Skeletal muscle tissue (tissue), 4 donors: Measurements from ENCODE around the gene NGRN. TPM values are rescaled to one million over a fixed set of nuclear protein-coding genes. Genes with fewer than 3 reads are reported as not detected.
"Not testable (repeated sequence)": the region's sequence is repeated elsewhere in the genome, so short reads cannot be mapped to it uniquely, and the experiment has no call there.

ENCODE experiments used
- H3K27ac ChIP-seq: one replicate; pipeline ENCODE4 v1.7.0; 2013; ENCODE audit warnings: mild to moderate bottlenecking, low read depth, low read length, inconsistent platforms
- H3K27me3 ChIP-seq, 3 donors: one replicate each; pipeline ENCODE4 v1.7.0; 2013; ENCODE audit warnings: low read length in 3 of 3; ENCODE audit not compliant: control insufficient read depth in 3 of 3, insufficient read depth in 3 of 3
- H3K36me3 ChIP-seq, 3 donors: one replicate each; pipeline ENCODE4 v1.7.0; 2013; ENCODE audit warnings: low read length in 3 of 3; ENCODE audit not compliant: control insufficient read depth in 3 of 3, insufficient read depth in 3 of 3
- H3K4me1 ChIP-seq, 3 donors: one replicate each; pipeline ENCODE4 v1.7.0; 2013; ENCODE audit warnings: low read length in 3 of 3, mild to moderate bottlenecking in 3 of 3; ENCODE audit not compliant: control insufficient read depth in 3 of 3, insufficient read depth in 3 of 3
- H3K4me3 ChIP-seq, 3 donors: one replicate each; pipeline ENCODE4 v1.7.0; 2013; ENCODE audit warnings: low read length in 3 of 3
- H3K9ac ChIP-seq, 3 donors: one replicate each; pipeline ENCODE4 v1.7.0; 2013; ENCODE audit warnings: low read length in 3 of 3, mild to moderate bottlenecking in 3 of 3, moderate library complexity in 2 of 3, low read depth in 1 of 3
- H3K9me3 ChIP-seq, 3 donors: one replicate each; pipeline ENCODE4 v1.7.0; 2013; ENCODE audit warnings: low read length in 3 of 3; ENCODE audit not compliant: control insufficient read depth in 3 of 3
- total RNA-seq: library from RNA; depleted of rRNA; stranded (reverse); fragments of >200 nt; gene quantifications from one replicate; pipeline ENCODE4 v1.2.3, GENCODE V29; 2014
- donor health status: Osteomylitis.

NGRN gene
- total RNA-seq, 1 donor from 2014 or later: 67.3 TPM

DNA sequence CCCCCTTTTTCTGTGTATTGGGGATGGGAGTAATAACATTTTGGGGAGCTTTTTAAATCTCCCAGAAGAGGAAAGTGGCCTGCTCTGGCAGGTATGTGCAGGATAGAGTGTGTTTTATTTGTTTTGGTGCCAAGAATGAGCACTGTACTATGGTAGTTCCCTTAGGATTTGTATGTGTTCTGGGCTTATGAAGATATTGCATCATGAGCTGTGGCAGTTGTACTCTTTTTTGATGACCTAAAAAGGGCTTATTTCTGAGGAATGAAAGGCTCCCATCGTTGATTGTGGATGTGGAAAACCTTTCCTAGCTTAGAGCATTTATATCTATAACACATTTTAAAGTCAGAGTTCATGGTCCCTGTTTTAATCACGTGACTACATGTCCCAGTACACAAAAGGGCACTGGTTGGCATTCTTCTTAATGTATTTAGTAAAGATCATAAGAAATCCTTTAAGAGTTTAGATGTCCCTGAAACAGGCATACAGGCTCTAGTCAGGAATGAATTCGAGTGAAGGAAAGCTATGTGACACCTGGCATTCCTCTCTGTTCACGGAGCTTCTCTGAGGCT is 30.9 kb downstream of the NGRN start:
- not testable (repeated sequence) for H3K36me3 ChIP-seq, H3K9me3 ChIP-seq, H3K27me3 ChIP-seq, H3K27ac ChIP-seq, H3K9ac ChIP-seq, H3K4me1 ChIP-seq, H3K4me3 ChIP-seq

DNA sequence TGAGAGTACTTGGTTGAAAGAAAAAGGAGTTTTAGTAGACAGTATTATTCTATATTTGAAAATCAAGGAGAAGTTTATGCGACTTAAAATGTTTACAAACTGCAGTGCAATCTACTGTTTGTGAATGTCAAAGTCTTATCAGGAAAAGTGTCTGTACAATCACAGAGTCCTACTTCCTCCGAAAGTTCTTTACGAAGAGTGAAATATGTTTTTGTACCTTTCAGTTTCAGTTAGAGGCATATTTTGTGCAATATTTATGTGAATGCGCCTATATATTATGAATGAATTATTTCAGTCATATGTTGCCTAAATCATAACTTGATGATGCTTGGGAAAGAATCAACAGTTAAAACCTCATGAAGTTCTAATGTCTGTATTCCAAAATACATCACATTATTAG is 31.5 kb downstream of the NGRN start:
- Histone ChIP-seq H3K27ac (no peak overlapping the region), H3K9me3 (no peaks in the 10 kb centered on the region), H3K9ac (no peak overlapping the region), H3K4me3 (no peak overlapping the region), H3K36me3 (no peaks in the 10 kb centered on the region), H3K4me1 (peaks cover 5 to 12% (median 11%) of the 10 kb centered on the region in 3 donors), H3K27me3 (no peaks in the 10 kb centered on the region)

DNA sequence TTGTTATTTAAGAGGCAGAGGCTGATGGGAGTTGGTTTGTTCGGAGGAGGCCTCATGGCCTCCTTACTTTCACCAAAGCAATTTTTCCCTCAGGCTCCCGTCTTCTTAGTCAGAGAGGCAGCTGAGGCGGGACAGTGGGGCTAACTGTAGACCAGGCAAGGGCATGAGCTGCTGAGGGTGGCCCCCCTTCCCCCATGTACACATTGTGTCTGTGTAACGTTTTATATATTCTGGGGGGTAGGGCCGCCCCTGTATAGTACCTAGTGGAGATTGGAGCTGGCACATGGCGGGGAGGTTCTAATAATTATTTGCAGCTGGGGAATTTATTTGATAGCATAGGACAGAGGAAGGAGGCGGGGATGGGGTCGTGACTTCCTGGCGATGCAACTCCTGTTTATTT is 35.1 kb downstream of the NGRN start:
- Histone ChIP-seq H3K27ac (no peak overlapping the region), H3K27me3 (no peaks in the 10 kb centered on the region), H3K4me3 (no peak overlapping the region), H3K4me1 (peaks cover 5 to 13% (median 8%) of the 10 kb centered on the region in 3 donors), H3K9ac (no peak overlapping the region), H3K9me3 (no peaks in the 10 kb centered on the region), H3K36me3 (no peaks in the 10 kb centered on the region)

DNA sequence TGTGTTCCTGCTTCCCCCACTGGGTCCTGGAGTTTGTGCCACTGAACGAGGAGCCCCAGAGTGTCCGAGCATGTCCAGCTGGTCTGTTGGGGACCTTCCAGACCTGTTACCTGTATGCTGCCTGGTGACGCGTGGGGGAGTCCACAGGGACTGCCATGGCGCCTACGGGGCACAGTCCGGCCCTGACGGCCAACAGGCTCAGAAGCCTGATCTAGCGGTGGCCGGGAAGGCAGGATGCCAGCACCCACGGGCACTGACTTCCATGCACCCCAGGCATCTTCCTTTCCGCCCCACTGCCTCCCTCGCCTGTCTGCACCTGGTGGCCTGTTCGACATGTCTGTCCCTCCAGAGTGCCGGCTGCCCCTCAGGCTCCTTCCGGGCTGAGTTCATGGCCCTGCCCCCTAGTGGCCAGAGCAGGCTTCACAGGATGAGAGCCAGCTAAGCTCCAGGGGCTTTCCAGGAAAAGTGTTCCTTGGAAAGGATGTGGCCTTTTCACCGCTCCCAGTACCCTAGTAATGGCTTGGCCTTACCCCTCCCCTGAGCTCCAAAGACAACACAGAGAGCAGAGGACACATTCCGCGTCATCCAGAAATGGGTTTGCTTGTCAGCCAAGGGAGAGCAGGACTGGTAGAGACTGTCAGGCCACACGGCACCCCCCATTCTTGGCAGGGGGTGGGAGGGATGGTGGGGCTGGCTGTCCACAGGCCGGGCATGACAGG is 35.7 kb downstream of the NGRN start:
- no peak overlapping the region for H3K4me3 ChIP-seq
- H3K4me1 ChIP-seq: peaks cover 5 to 13% (median 8%) of the 10 kb centered on the region in 3 donors

GRCh38 chr15:90301707-90302300 is 36.3 kb downstream of the NGRN start:
- no peak overlapping the region for H3K4me3 ChIP-seq
- no peak overlapping the region for H3K9ac ChIP-seq
- peaks cover 5 to 13% (median 8%) of the 10 kb centered on the region in 3 donors for H3K4me1 ChIP-seq
- H3K27ac ChIP-seq: peak overlapping the region; percentile 20
- H3K9me3 ChIP-seq: no peaks in the 10 kb centered on the region
- no peaks in the 10 kb centered on the region for H3K36me3 ChIP-seq
- no peaks in the 10 kb centered on the region for H3K27me3 ChIP-seq

More for the DNA sequence above, 35.7 kb downstream of the NGRN start:
- H3K27ac ChIP-seq: peak overlapping the region; percentile 20
- no peaks in the 10 kb centered on the region for H3K9me3 ChIP-seq
- H3K9ac ChIP-seq: no peak overlapping the region
- H3K27me3 ChIP-seq: no peaks in the 10 kb centered on the region
- no peaks in the 10 kb centered on the region for H3K36me3 ChIP-seq

DNA sequence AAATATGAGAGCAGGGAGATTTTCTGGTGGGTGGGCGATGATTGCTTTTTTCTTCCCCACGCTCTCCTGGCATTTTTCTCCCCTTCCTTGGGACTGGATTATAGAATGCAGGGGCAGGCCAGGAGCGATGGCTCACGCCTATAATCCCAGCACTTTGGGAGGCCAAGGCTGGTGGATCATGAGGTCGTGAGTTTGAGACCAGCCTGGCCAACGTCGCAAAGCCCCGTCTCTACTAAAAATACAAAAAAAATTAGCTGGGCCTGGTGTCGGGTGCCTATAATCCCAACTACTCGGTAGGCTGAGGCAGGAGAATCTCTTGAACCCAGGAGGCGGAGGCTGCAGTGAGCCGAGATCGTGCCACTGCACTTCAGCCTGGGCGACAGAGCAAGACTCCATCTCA is 39.9 kb downstream of the NGRN start:
- not testable (repeated sequence) for H3K27me3 ChIP-seq, H3K9me3 ChIP-seq, H3K27ac ChIP-seq, H3K36me3 ChIP-seq, H3K4me3 ChIP-seq, H3K9ac ChIP-seq
- peaks cover 8 to 18% (median 12%) of the 10 kb centered on the region in 3 donors for H3K4me1 ChIP-seq

DNA sequence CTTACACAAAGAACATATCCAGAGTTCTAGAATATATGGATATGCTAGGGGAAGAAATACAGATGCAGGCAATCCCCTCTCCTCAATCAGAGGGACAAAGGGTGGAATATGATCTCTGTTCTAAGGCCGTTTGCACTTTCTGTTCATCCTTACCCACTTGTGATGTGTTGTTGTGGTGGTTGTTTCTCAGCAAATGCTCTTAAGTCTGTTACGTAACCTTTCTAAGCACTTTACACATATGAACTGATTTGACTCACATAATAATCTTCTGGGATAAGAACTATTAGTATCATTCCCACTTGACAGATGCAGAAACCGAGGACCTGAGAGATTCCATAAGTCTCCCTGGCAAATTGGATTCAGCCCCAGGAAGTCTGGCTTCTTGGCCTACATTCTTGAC is 40.5 kb downstream of the NGRN start:
- Histone ChIP-seq H3K4me1 (peaks cover 7 to 17% (median 12%) of the 10 kb centered on the region in 3 donors), H3K9me3 (no peaks in the 10 kb centered on the region), H3K4me3 (no peak overlapping the region), H3K27ac (no peak overlapping the region), H3K9ac (no peak overlapping the region), H3K36me3 (no peaks in the 10 kb centered on the region), H3K27me3 (no peaks in the 10 kb centered on the region)

GRCh38 chr15:90306560-90306959 is 41.1 kb downstream of the NGRN start:
- Histone ChIP-seq H3K4me3 (no peak overlapping the region), H3K9me3 (no peaks in the 10 kb centered on the region), H3K27me3 (no peaks in the 10 kb centered on the region), H3K36me3 (no peaks in the 10 kb centered on the region), H3K4me1 (peaks cover 2 to 11% (median 7%) of the 10 kb centered on the region in 3 donors), H3K9ac (no peak overlapping the region), H3K27ac (no peak overlapping the region)

DNA sequence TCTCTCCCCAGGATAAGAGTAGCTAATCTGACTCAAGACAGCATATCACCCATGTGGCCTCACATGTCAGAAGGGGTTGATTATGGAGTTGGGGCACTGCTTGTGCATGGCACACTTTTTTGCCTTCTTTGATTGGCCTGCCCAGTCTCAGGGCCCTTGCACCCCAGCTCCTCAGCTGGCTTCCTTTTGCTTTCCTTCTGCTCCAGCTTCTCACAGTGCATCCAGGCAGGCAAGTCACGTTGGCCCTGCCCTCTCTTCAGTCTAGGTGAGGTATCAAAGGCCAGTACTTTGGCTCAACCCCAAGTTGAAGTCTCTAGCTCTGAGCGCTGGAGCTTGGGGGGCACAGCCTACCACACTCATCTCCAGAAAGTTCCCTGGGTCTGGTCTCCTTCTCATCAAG is 42.2 kb downstream of the NGRN start:
- Histone ChIP-seq H3K36me3 (no peaks in the 10 kb centered on the region), H3K9me3 (no peaks in the 10 kb centered on the region), H3K27ac (no peak overlapping the region), H3K9ac (no peak overlapping the region), H3K4me1 (peaks cover 2 to 5% (median 4%) of the 10 kb centered on the region in 3 donors), H3K27me3 (no peaks in the 10 kb centered on the region), H3K4me3 (no peak overlapping the region)

DNA sequence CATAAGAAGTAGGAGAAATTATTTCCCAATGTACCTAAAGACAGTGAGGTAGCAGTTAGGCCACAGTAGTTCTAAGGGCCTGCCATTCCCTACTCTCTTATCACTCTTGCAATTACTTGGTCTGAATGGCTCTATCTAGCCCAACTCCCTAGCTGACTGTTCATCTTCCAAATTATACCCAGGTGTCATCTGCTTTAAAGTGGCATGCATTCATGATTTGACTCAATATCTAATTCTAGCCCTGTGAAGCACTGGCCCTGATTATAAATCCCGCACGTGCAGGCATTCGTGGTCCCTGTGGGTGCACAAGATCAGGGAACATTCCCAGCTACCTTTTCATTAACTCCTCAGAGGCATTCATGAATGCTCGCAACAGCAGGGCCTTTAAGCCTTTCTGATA is 43.5 kb downstream of the NGRN start:
- Histone ChIP-seq H3K9me3 (no peaks in the 10 kb centered on the region), H3K9ac (no peak overlapping the region), H3K27me3 (no peaks in the 10 kb centered on the region), H3K36me3 (no peaks in the 10 kb centered on the region), H3K4me1 (peaks cover 2 to 5% (median 4%) of the 10 kb centered on the region in 3 donors), H3K27ac (no peak overlapping the region), H3K4me3 (no peak overlapping the region)
